Measurements from ENCODE around the gene ETV5.

GRCh38 chr3:186084264-186084663 is 24.6 kb downstream of the ETV5 start:
- TF ChIP-seq POLR2AphosphoS5 (IDR thresholded peaks at IDR 0.05) (no peak), POLR2A (IDR thresholded peaks at IDR 0.05; ENCODE audit: low read depth) (no peak), EP300 (IDR thresholded peaks at IDR 0.05) (no peak)
- TF ChIP-seq, protein P1, sequence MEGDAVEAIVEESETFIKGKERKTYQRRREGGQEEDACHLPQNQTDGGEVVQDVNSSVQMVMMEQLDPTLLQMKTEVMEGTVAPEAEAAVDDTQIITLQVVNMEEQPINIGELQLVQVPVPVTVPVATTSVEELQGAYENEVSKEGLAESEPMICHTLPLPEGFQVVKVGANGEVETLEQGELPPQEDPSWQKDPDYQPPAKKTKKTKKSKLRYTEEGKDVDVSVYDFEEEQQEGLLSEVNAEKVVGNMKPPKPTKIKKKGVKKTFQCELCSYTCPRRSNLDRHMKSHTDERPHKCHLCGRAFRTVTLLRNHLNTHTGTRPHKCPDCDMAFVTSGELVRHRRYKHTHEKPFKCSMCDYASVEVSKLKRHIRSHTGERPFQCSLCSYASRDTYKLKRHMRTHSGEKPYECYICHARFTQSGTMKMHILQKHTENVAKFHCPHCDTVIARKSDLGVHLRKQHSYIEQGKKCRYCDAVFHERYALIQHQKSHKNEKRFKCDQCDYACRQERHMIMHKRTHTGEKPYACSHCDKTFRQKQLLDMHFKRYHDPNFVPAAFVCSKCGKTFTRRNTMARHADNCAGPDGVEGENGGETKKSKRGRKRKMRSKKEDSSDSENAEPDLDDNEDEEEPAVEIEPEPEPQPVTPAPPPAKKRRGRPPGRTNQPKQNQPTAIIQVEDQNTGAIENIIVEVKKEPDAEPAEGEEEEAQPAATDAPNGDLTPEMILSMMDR (IDR thresholded peaks at IDR 0.05) = no peak
